Posterior vena cava (tissue), 2 donors: ENCODE measurements around the gene KIR2DL3. TPM values are rescaled to one million over a fixed set of nuclear protein-coding genes. Genes with fewer than 3 reads are reported as not detected.
"Not testable (repeated sequence)": the region's sequence is repeated elsewhere in the genome, so short reads cannot be mapped to it uniquely, and the experiment has no call there.

Experiments
- DNase-seq: peaks from one replicate; pipeline ENCODE4 v3.0.0-alpha.2; 2020; ENCODE audit warnings: low spot score
- intact Hi-C, 2 donors: fragments of 100-400 bp; cut with DNase I; formaldehyde crosslinking; loops; one replicate each; pipeline versions ENCODE4 v1.14.1 to v1.14.2; 2022 to 2023
- total RNA-seq, 2 donors: library from RNA; stranded (reverse); fragmentation: NEBNext Ultra II Directional; extraction: Animal tissue kit (Norgen Biotek cat#: 25700); gene quantifications; one replicate each; pipeline ENCODE4 v1.2.1, GENCODE V29; 2021
- donor health status: DM: yes; HTN: yes; CAD: no.
- donor health status: DM: yes; HTN: yes; CAD: no.

KIR2DL3 gene
- total RNA-seq, 2 donors from 2014 or later: not detected

GRCh38 chr19:54782916-54783315 is 44.6 kb downstream of the KIR2DL3 start:
- intact Hi-C loops, DNase-seq: not testable (repeated sequence)

DNA sequence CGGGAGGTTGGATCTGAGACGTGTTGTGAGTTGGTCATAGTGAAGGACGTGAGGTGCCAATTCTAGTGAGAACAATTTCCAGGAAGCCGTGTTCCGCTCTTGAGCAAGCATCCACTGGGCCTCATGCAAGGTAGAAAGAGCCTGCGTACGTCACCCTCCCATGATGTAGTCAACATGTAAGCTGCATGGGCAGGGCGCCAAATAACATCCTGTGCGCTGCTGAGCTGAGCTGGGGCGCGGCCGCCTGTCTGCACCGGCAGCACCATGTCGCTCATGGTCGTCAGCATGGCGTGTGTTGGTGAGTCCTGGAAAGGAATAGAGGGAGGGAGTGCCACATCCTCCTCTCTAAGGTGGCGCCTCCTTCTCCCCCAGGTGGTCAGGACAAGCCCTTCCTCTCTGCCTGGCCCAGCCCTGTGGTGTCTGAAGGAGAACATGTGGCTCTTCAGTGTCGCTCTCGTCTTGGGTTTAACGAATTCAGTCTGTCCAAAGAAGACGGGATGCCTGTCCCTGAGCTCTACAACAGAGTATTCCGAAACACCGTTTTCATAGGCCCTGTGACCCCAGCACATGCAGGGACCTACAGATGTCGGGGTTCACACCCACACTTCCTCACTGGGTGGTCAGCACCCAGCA is 47.9 kb downstream of the KIR2DL3 start:
- DNase-seq: peak; percentile 62
- intact Hi-C loops: not testable (repeated sequence)

- DNase-seq, intact Hi-C loops: not testable (repeated sequence)
These were observed 49.8 kb downstream of the KIR2DL3 start for GRCh38 chr19:54788154-54788553.

DNA sequence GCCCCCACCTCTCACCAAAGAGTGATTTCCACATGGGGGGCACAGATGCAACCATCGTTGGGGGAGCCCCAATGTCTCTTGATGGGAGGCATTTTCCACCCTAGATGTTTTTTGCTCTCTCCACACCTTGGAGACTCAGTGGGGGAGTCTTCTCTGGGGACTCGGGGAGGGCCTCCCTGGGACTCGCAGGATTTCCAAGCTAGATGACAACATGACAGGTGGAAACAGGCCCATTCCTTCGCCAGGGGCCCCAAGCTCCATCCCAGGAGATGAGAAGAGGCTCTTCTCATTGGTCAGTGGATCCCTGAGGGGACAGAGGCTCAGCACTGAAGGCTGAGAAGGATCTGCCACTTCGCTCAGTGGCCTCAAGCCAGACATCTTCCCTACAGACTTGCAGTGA is 52.4 kb downstream of the KIR2DL3 start:
- no peak for DNase-seq
- intact Hi-C loops: no loop called here

DNA sequence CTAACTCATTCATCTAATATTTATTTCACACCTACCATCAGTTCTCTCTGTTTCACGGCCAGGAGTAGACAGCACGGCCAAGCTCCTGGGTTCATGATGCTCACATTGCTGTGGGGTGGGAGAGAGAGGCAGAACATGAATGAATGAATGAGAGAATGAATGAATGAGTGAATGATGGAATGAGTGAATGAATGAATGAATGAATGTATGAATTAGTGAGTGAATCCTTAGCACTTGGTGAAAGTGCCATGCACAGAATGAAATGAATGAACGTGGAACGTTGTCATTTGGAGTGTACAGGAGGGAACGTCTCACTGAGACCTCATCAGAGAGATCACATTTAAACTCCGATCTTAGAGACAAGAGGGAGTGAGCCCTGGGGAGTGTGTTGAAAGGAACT is 53.2 kb downstream of the KIR2DL3 start:
- no peak for DNase-seq
- intact Hi-C loops: no loop called here

- no peak for DNase-seq
- intact Hi-C loops: no loop called here
These were observed 54.5 kb downstream of the KIR2DL3 start for GRCh38 chr19:54792814-54793213.

GRCh38 chr19:54795758-54796157 is 57.4 kb downstream of the KIR2DL3 start:
- intact Hi-C loops: no loop called here
- no peak for DNase-seq

Other genes starting within 250 kb of the KIR2DL3 start
- not detected for gene LAIR2, start 235.7 kb upstream of the KIR2DL3 start, total RNA-seq
- 1 to 10 TPM; 2.8 to 6.6 TPM for gene LILRA2, start 164.7 kb upstream of the KIR2DL3 start, total RNA-seq
- 1 to 10 TPM; 1.7 to 1.8 TPM for gene LILRA1, start 144.9 kb upstream of the KIR2DL3 start, total RNA-seq
- gene LILRB1, start 108.0 kb upstream of the KIR2DL3 start, total RNA-seq: 1 to 10 TPM; 4.7 to 8.2 TPM
- gene LILRB4, start 75.5 kb upstream of the KIR2DL3 start, total RNA-seq: 1 to 10 TPM; 2.7 to 8.7 TPM
- gene KIR3DL3, start 14.1 kb upstream of the KIR2DL3 start, total RNA-seq: not detected
- under 1 TPM in 1 of 2 donors, not detected in 1; 0.23 TPM for gene KIR2DL1, start 31.3 kb downstream of the KIR2DL3 start, total RNA-seq
- under 1 TPM in 1 of 2 donors, not detected in 1; 0.37 TPM for gene KIR2DL4, start 65.1 kb downstream of the KIR2DL3 start, total RNA-seq
- not detected for gene KIR3DL1, start 78.0 kb downstream of the KIR2DL3 start, total RNA-seq
- not detected for gene KIR2DS4, start 94.2 kb downstream of the KIR2DL3 start, total RNA-seq
- not detected for gene KIR3DL2, start 111.9 kb downstream of the KIR2DL3 start, total RNA-seq
- 1 to 10 TPM; 2.0 to 5.8 TPM for gene FCAR, start 135.7 kb downstream of the KIR2DL3 start, total RNA-seq
- gene NCR1, start 167.6 kb downstream of the KIR2DL3 start, total RNA-seq: under 1 TPM in 1 of 2 donors, not detected in 1; 0.29 TPM
- gene NLRP7, start 209.0 kb downstream of the KIR2DL3 start, total RNA-seq: not detected
- 1 to 10 TPM in 1 of 2 donors, under 1 TPM in 1; 0.29 to 3.0 TPM for gene NLRP2, start 227.9 kb downstream of the KIR2DL3 start, total RNA-seq